Right atrium auricular region (tissue), 2 donors: ENCODE data around the gene COL13A1. TPM values are rescaled to one million over a fixed set of nuclear protein-coding genes. Genes with fewer than 3 reads are reported as not detected.
A peak's percentile ranks its signal among the peaks of the same experiment; 100 is the strongest.

Source experiments
- DNase-seq: peaks from one replicate; pipeline ENCODE4 v3.0.0-alpha.2; 2019; ENCODE audit warnings: low spot score
- H3K27ac ChIP-seq, 2 donors: fragments of 200-600 bp; sonication (generic); 1 replicate in 1 of 2; 2 replicates in 1 of 2; pipeline ENCODE4 v1.5.1; 2016 to 2019
- H3K27me3 ChIP-seq, 2 donors: fragments of 200-600 bp; sonication (generic); one replicate each; pipeline versions ENCODE4 v1.5.1 to v1.6.0; 2017 to 2019
- H3K36me3 ChIP-seq: fragments of 200-600 bp; sonication (generic); one replicate; pipeline ENCODE4 v1.5.1; 2016
- H3K4me1 ChIP-seq, 2 donors: fragments of 200-600 bp; sonication (generic); one replicate each; pipeline versions ENCODE4 v1.5.1 to v1.6.0; 2017 to 2019
- H3K4me3 ChIP-seq, 2 donors: fragments of 200-600 bp; sonication (generic); 1 replicate in 1 of 2; 2 replicates in 1 of 2; pipeline ENCODE4 v1.5.1; 2017 to 2019; ENCODE audit warnings: mild to moderate bottlenecking in 1 of 2, moderate library complexity in 1 of 2
- H3K9me3 ChIP-seq, 2 donors: fragments of 200-600 bp; sonication (generic); one replicate each; pipeline ENCODE4 v1.5.1; 2019
- total RNA-seq, 2 donors: library from RNA; depleted of rRNA; stranded (reverse); fragments of >200 nt; gene quantifications; one replicate each; pipeline ENCODE4 v1.1.0, GENCODE V29; 2016
- TF ChIP-seq, protein P1 (sequence below), 2 donors: fragments of 200-600 bp; sonication (generic); IDR thresholded peaks; one replicate each; pipeline ENCODE4 v1.5.1; 2019; ENCODE audit warnings: antibody characterized with exemption in 2 of 2

COL13A1 gene
- total RNA-seq, 2 donors from 2014 or later = 5.7 to 11.8 TPM

DNA sequence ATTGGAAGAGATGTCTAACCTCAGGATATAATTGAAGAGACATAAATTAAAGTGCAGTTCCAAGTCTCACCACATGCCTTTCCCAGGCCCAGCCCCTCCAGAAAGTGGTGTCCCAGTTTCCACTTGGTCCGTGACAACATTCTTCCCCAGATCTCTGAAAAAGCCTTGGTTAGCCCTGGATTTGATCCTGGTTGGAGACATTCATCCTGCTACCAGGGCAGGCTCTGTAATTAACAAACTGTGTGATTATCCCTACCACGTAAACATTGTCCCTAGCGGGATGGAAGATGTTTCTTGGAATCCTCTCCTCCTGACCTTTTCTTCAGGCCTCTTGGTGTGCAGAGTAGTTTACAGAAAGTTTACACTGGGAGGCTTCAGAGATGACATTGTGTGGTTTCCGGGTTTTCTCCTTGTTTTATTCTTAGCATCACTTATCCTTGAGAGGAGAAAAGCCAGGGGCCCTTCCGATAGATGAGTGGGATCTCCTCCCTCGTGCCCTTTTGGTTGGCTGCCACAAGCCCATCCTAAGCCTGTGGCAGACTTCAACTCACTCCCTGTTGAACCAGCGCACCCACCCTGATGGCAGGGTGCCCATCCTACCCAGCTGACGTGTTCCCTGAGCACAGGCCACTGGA is 83.8 kb downstream of the COL13A1 start:
- no peaks in the 10 kb centered on the region for H3K4me1 ChIP-seq
- no peak overlapping the region for H3K27ac ChIP-seq
- no peaks in the 10 kb centered on the region for H3K9me3 ChIP-seq
- DNase-seq = no peak
- TF ChIP-seq, protein P1, sequence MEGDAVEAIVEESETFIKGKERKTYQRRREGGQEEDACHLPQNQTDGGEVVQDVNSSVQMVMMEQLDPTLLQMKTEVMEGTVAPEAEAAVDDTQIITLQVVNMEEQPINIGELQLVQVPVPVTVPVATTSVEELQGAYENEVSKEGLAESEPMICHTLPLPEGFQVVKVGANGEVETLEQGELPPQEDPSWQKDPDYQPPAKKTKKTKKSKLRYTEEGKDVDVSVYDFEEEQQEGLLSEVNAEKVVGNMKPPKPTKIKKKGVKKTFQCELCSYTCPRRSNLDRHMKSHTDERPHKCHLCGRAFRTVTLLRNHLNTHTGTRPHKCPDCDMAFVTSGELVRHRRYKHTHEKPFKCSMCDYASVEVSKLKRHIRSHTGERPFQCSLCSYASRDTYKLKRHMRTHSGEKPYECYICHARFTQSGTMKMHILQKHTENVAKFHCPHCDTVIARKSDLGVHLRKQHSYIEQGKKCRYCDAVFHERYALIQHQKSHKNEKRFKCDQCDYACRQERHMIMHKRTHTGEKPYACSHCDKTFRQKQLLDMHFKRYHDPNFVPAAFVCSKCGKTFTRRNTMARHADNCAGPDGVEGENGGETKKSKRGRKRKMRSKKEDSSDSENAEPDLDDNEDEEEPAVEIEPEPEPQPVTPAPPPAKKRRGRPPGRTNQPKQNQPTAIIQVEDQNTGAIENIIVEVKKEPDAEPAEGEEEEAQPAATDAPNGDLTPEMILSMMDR (IDR thresholded peaks at IDR 0.05) = peak in 1 of 2 donors; percentile 63
- H3K27me3 ChIP-seq = no peaks in the 10 kb centered on the region
- no peak overlapping the region for H3K4me3 ChIP-seq
- H3K36me3 ChIP-seq = no peaks in the 10 kb centered on the region

DNA sequence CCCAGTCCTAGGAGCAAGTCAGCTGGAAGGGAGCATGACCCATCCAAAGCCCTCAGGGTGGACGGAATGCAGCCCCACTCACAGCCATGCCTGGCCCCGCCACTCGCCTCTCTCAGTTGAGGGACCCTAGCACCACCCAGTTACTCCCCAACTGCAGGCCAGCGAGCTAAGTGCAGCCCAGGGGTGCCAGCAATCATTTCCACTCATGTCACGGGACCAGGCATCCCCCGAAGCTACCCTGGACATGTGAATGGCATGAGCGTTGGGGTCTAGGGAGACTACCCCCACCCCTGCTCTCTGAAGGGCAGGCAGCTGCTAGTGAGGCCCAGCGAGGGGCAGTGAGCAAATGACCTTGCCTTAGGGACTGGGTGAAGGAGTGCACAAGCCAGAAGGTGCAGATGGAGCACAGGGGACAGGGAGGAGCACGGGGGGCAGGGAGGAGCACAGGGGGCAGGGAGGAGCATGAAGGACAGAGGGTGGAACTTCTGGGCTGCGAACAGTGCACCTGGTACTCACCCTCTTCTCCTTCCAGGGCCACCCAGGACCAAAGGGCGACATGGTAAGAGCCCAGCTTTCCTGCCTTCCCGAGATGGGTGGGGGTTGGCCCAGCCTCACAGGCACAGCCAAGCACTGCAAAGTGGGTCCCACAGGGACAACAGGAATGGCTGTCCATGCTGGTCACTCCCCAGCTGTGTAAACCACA is 87.3 kb downstream of the COL13A1 start:
- no peak overlapping the region for H3K4me3 ChIP-seq
- no peak overlapping the region for H3K27ac ChIP-seq
- no peak for DNase-seq
- H3K9me3 ChIP-seq = no peaks in the 10 kb centered on the region
- H3K4me1 ChIP-seq = no peaks in the 10 kb centered on the region
- TF ChIP-seq, protein P1 (IDR thresholded peaks at IDR 0.05) = no peak
- H3K36me3 ChIP-seq = no peaks in the 10 kb centered on the region
- H3K27me3 ChIP-seq = no peaks in the 10 kb centered on the region

DNA sequence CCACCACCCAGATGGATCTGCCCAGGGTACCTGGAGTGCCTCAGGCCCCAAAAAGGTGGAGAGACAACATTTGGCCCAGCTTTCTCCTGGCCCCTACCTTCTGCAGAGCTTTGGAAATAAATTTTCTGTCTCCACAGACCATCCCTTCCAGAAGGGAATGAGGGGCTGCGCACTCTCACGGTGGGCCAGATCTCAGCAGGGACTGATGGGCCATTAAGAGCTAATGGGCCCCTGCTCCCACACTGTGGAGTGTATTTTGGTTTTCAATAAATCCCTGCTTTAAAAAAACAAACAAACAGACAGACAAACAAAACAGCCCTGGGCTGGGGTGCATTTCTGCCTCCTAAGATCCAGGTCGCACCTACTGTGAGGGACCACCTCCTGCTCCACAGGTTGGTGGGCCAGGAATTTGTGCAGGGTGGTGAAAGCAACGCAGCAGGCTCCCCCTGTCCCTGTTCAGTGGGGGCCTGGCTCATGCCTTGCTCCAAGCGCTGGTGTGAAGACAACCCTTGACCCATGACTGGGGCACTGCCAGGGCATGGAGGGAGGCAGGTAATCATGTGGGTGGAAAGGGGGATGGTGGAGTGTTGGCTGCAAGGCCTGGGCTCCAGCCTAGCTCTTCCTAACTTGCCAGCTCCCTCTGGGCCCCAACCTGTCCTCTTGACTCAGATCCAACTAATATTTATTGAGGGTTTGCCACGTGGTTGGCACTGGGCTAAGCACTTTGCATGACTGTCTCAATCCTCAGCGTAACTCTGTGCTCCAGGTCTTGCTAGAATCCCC is 88.5 kb downstream of the COL13A1 start:
- no peak for DNase-seq
- H3K4me3 ChIP-seq = no peak overlapping the region
- H3K9me3 ChIP-seq = no peaks in the 10 kb centered on the region
- H3K36me3 ChIP-seq = no peaks in the 10 kb centered on the region
- H3K27me3 ChIP-seq = no peaks in the 10 kb centered on the region
- no peak overlapping the region for H3K27ac ChIP-seq
- TF ChIP-seq, protein P1 (IDR thresholded peaks at IDR 0.05) = no peak
- no peaks in the 10 kb centered on the region for H3K4me1 ChIP-seq

DNA sequence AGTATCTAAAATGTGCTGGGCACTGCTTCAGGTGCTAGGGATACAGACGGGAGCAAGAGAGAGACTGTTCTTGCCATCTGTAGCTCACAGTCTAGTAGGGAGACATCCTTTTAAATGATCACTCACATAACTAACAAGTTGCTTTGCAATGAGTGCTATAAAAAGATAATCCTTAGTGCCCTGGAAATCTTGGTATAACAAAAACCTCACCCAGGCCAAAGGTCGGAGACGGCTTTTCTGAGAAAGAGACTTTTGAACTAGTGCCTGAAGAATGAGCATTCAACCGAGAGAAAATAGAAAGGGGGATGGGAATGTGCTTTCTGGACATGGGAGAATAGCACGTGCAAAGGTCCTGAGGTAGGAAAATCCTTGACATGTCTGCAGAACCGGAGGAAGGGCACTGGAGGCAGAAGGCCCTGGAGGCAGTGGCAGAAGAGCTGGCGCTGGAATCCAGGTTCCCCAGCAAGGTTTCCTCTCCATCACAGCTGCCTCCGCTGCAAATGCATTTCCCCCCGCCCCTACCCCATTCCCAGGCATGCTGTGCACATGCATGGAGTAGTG is 89.4 kb downstream of the COL13A1 start:
- no peak overlapping the region for H3K27ac ChIP-seq
- no peak for DNase-seq
- no peaks in the 10 kb centered on the region for H3K36me3 ChIP-seq
- no peak overlapping the region for H3K4me3 ChIP-seq
- TF ChIP-seq, protein P1 (IDR thresholded peaks at IDR 0.05) = no peak
- no peaks in the 10 kb centered on the region for H3K9me3 ChIP-seq
- H3K4me1 ChIP-seq = peaks cover 0 to 2% of the 10 kb centered on the region in 2 donors
- H3K27me3 ChIP-seq = no peaks in the 10 kb centered on the region

DNA sequence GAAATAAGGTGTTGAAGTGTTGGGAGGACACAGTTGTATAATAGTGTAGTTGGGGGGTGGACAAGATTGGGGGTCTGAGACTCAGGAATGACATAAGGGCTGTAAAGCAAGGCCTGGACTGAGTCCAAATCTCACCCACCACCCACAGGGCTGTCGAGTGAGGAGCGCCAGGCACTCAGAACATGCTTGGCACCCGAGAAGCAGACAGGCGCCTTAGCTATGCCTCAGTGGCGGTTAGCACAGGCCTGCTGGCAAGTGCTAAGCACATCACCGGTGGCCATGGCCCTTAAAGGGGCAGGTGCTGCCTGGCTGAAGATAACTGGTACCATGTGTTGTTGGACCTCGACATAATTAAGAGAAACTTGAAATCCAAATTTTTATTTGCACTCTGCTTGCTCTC is 90.7 kb downstream of the COL13A1 start:
- no peak overlapping the region for H3K4me3 ChIP-seq
- H3K4me1 ChIP-seq = peaks cover 0 to 15% of the 10 kb centered on the region in 2 donors
- H3K9me3 ChIP-seq = no peaks in the 10 kb centered on the region
- no peaks in the 10 kb centered on the region for H3K27me3 ChIP-seq
- H3K27ac ChIP-seq = no peak overlapping the region
- DNase-seq = no peak
- TF ChIP-seq, protein P1 (IDR thresholded peaks at IDR 0.05) = no peak
- no peaks in the 10 kb centered on the region for H3K36me3 ChIP-seq
